Measurements from ENCODE around the gene BICRAL.

Gene BICRAL

GRCh38 chr6:42916288-42916687 lies 134.4 kb downstream of the BICRAL start:
- Histone ChIP-seq H3K36me3 (ENCODE audit: control insufficient read depth, insufficient read depth, low read length) (no peaks in the 10 kb centered on the region), H3K27me3 (replicated peaks; ENCODE audit: control insufficient read depth, insufficient read depth, low read length) (no peaks in the 10 kb centered on the region), H3K4me3 (replicated peaks; ENCODE audit: low read depth, low read length) (no peak overlapping the region)
- no peak for DNase-seq (ENCODE audit: extremely low read depth, insufficient read length)
- TF ChIP-seq CTCF (IDR thresholded peaks at IDR 0.05; ENCODE audit: insufficient read depth, low read length, poor library complexity, severe bottlenecking), result no peak
